Stimulated activated CD4-positive, alpha-beta T cell treated with anti-CD3 and anti-CD28 coated beads, Interleukin-4, amount 100 ng/mL, for 4 hours (primary cell): Measurements from ENCODE around the gene ALG8.
"Not testable (repeated sequence)": the region's sequence is repeated elsewhere in the genome, so short reads cannot be mapped to it uniquely, and the experiment has no call there.

Source experiments
- DNase-seq, 2 experiments: peaks; one replicate each; pipeline ENCODE4 v3.0.0-alpha.2; 2020

Gene ALG8

DNA sequence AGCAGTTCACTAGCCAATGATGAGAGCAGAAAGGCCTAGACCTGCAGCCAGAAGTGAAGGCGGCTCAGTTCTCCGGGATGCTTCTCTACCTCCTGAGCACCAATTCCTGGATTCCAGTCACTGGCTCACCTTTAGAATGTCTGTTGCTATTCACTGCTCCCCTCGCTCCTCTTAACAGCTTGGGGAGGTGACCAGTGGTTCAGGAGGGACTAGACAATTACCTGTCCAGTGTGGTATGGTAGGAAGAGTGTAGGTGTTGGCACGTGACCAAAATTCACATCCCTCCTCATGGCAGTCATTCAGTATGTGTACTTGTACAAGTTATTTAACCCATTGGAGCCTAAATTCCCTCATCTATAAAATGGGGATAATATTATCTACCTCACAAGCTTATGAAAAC, 71.7 kb downstream of the ALG8 start:
- no peak for DNase-seq

DNA sequence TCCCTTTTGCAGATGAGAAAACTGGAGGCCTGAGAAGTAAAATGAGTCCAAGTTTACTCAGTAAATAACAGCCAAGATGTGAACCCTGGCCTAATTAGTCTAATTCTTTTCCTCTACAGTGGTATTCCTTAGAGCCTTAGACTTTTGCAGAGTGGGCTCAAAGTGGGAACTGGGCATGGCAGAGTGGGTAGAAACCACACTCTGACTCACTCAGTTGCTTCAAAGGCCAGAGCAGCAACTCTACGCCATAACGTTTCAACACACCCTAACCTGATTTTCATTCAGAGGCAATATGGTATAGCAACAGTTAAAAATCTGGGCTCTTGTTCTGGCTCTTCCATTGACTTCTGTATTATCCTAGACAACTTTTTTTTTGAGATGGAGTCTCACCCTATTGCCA, 73.0 kb downstream of the ALG8 start:
- DNase-seq, result no peak

DNA sequence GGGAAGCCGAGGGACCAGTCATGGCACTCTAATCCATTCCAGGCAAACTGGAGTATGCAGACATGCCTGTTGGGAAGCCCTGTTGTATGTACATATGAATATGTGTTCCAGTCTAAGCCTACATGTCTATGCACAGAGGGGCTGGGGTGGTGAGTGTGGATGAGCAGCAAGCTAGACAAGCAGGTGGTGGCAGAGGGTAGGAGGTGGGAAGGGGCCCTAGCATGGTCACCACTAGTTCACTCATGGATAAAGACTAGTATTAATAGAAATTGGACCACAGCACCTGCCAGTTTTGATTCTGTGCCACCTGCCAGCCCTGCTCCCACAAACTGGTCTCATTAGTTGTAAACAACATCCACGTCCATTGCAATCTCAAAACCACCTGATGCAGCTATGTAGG, 74.2 kb downstream of the ALG8 start:
- DNase-seq, result no peak

DNA sequence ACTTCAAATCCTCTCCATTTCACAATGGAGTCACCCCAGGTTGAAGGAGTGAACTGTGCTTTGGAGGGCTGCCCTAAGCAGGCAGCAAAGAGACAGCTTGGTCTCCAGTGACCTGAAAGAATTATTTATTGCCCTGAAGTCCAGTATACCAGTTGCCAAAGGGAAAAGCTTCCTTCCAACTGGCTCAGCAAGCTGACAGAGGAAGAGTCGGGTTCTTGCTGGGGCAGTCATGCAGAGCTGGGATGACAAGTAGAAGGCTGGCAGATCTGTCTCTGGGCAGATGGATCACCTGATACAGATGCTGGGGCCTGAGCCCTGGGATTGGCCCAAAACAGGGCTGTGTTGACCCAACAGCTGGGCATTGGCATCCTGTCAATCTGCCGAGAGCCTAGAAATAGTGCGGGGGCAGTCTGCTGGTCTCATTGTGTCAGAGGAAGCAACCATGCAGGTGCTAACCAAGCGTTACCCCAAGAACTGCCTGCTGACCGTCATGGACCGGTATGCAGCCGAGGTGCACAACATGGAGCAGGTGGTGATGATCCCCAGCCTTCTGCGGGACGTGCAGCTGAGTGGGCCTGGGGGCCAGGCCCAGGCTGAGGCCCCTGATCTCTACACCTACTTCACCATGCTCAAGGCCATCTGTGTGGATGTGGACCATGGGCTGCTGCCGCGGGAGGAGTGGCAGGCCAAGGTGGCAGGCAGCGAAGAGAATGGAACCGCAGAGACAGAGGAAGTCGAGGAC, 75.8 kb downstream of the ALG8 start, which contains the start of gene THRSP:
Gene THRSP (plus strand): TSS at position 422 of the 742 bp plus-strand sequence. CDS start 21 bp downstream, at position 443.
- DNase-seq, result no peak

DNA sequence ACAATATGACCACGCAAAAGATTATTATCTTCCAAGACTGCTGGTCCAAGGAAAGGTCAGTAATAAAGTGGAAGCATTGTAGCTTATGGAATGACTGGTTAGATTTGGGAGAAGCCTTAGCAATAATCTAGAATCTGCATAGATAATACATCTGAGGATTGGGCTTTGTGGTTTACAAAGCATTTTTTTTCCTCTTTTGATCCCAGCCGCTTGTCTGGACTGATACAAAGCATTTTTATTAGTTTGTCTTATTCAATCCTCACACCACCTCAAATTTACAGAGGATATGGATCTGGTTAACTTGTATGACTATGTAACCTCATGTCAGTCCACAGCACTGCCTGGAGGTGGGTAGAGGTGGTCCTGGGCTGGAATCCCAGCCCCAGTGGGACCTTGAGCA, 76.8 kb downstream of the ALG8 start:
- DNase-seq, result no peak

DNA sequence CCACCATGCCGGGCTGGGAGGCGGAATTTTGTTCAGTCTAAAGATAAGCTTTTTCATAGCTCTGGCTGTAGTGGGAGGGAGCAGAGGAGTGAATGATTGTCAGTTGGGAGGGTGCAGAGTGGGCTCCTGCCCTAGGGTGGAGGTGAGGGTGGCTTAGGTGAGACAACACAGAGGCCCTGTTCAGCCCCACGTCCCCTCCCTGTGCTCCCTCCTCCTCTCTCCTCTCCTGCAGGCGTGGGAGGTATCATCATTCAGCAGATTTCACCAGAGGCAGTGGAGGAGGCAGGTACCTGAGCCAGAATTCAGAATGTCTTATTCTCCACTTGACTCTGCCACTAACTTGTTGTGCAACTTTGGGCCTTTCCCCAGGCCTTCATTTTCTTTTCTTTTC, 77.5 kb downstream of the ALG8 start:
- DNase-seq, result no peak

DNA sequence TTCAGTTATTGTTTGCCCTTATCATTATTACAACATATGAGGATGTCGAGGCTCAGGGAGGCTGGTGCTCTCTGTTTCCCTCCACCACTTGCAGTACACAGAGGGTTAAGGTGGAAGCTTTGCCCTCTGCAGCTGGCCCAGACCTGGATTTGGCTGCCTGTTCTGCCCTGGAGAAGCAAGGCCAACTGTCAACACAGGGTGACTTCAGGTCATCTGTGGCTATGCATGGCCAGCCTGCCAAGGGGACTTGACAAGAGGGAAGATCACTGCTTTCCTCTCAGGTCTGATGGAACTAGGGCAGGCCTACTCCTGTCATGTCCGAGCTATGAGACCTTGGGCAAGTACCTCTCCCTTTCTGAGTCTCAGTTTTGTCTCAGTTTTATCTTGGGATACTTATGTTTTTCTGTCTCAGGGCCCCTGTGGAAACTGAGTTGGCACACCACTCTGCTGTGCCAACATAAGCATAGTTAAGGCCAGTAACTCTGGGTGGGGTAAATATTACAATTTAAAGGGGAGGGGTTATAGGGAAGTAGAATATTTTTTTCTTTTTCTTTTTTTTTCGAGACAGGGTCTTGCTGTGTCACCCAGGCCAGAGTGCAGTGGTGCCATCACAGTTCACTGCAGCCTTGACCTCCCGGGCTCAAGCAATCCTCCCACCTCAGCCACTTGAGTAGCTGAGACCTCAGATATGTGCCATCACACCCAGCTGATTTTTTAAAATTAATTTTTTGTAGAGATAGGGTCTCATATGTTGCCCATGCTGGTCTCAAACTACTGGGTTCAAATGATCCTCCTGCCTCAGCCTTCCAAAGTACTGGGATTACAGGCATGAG, 78.1 kb downstream of the ALG8 start:
- no peak for DNase-seq

DNA sequence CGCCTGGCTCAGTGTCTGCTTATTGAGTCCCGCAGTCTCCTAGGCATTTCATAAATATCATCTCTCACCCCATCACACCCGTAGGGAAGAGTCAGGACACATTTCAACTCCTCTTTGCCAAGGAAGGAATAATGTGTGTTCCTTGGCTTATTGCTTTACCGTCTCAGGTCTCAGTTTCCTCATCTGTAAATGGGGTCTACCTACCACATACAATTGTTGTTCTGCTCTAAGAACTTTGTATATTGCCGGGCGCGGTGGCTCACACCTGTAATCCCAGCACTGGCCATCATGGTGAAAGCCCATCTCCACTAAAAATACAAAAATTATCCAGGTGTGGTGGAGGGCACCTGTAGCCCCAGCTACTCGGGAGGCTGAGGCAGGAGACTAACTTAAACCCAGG, 78.9 kb downstream of the ALG8 start:
- no peak for DNase-seq

DNA sequence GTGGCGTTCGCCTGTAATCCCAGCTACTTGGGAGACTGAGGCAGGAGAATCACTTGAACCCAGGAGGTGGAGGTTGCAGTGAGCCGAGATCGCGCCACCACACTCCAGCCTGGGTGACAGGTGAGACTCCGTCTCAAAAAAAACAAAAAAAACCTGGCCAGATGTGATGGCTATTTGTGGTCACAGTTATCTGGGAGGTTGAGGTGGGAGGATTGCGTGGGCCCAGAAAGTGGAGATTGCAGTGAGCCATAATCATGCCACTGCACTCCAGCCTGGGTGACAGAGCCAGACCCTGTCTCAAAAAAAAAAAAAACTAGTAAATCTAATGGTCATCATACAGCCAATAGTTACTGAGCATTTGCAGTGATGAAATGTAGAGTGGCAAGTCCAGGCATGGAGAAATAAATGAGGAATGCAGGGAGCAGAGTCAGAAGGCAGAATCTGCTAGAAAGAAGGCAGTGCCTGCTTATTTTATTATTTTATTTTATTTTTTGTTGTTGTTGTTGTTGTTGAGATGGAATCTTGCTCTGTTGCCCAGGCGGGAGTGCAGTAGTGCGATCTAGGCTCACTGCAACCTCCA, 79.6 kb downstream of the ALG8 start:
- DNase-seq, result not testable (repeated sequence)

DNA sequence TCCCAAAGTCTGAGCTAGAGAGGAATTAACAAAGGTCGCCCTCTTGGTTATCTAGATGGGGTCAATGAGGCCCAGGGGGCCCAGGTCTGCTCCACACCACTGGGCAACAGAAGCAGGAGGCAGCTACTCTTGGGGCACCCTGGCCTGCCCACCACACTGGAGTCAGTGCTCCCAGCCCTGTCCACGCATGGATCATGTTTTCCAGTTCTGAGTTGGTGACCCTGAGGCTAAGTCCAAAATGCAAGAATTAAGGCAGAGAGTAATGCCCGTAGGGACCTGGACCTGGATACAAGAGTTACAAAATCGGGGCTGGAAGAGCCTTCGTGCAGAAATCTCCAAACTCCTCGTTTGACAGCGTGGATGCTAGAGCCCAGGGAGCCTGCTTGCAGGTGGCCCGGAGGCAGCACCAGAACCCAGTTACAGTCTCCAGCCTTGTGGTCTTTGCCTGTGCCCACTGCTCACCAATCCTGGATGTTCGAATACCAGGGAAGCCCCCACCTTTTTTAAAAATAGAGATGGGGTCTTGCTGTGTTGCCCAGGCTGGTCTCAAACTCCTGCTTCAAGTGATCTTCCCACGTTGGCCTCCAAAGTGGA, 81.9 kb downstream of the ALG8 start:
- no peak for DNase-seq

DNA sequence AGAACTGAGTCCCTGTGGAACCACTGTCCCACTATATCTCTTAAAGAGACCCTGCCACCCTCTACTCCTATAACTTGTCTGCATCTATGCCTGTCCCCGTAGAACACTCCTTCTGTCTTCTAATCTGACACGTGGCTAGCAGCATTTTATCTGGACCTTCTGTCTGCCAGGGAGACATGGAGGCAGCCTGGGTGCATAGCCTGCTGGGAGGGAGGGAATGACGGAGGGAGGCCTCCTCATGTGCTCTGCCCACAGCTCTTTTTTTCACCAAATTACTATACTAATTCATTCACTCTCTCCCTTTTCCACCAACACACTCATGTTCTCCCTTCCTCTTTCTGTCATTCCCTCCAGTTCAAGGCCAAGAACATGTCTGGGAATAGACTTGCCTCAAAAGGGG, 83.3 kb downstream of the ALG8 start:
- no peak for DNase-seq

DNA sequence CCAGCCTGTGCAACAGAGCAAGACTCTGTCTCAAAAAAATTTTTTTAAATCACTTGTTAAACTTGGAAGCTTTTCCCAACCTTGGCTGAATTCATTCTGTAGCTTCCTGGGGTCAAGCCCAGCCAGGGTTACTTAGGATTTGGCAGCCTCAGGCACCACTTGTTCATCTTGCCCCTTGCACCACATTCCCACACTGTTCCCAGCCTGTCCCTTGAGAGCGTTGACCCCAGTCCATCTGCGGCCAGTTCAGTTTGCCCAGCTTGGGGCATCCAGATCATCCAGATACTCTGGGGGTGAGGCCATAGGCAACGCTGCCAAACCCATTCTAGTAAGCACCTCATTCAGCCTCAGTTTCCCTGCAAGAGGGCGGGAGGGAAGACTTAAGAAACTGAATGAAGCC, 84.5 kb downstream of the ALG8 start:
- no peak for DNase-seq

DNA sequence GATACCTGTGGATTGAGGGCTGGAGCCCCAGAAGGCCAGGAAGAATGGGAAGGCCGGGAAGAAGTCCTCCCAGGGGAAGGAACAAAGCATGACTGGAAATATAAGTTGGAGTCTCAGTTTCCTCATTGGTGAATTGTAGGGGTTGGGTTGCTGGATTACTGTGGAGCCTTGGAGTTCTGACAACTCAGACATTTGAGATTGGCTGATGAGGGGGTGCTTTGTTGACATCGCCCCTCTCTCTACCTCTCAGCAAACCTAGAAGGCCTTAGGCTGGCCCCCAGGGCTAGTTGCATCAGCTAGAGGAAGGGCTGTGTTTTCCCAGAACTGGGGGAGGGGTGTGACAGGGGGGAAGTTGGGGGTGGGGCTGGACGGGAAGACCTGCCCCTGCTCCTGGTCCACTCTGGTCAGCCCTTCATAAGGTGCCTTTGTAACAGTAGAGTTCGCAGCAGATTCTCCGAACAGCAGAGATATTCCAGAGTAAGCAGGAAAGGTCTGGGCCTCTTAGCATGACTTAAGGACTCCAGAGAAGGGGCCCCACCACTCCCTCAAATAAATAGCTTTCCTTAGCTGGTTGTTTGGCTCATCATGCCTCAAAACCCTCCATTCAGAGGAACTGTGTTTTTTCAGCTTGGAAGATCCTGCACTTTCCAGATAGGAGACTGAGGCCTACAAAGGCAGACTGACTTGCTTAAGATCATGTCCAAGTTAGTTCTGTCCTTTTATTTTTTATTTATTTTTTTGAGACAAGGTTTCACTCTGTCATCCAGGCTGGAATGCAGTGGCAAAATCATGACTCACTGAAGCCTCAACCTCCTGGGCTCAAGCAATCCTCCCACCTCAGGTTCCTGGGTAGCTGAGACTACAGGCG, 88.2 kb downstream of the ALG8 start:
- no peak for DNase-seq
